ENCODE data around the gene FAAP20. TPM values are rescaled to one million over a fixed set of nuclear protein-coding genes. Genes with fewer than 3 reads are reported as not detected.
A peak's percentile ranks its signal among the peaks of the same experiment; 100 is the strongest.

FAAP20 gene
- total and polyA plus RNA-seq, 9 of the 15 experiments (the other 6 are each of a cell fraction or from before 2014, with no cell fraction given): 0.58 to 143 (median 9.9) TPM

GRCh38 chr1:2155147-2155598 is 39.4 kb downstream of the FAAP20 start (continued):
- TF ChIP-seq CREB1 (IDR thresholded peaks at IDR 0.05) (peak; percentile 33; the same call in 1 of the 2 replicates), CREB1 (CRISPR knock-in tag; IDR thresholded peaks at IDR 0.05) (peak; percentile 56), TAF1 (IDR thresholded peaks at IDR 0.05; ENCODE audit: control insufficient read depth, extremely low read depth, insufficient read depth, low read length, severe bottlenecking) (no peak), ZFPM2 (CRISPR knock-in tag; IDR thresholded peaks at IDR 0.05) (no peak), ZKSCAN3 (CRISPR knock-in tag; IDR thresholded peaks at IDR 0.05) (no peak), GTF2F1 (IDR thresholded peaks at IDR 0.05; ENCODE audit: low read depth, low read length) (no peak), ZNF507 (tag; conservative IDR thresholded peaks at IDR 0.05) (no peak), NEUROD1 (IDR thresholded peaks at IDR 0.05; ENCODE audit: borderline replicate concordance, low read depth, low read length, partially characterized antibody) (no peak), NCOR1 (IDR thresholded peaks at IDR 0.05) (no peak), SRF (CRISPR knock-in tag; IDR thresholded peaks at IDR 0.05) (no peak), ATF3 (IDR thresholded peaks at IDR 0.05) (peak; percentile 64), ATF3 (CRISPR knock-in tag; conservative IDR thresholded peaks at IDR 0.05) (no peak), ZNF551 (CRISPR knock-in tag; IDR thresholded peaks at IDR 0.05) (no peak), RBFOX2 (IDR thresholded peaks at IDR 0.05; ENCODE audit: low read depth, low read length) (no peak), OTX1 (CRISPR knock-in tag; IDR thresholded peaks at IDR 0.05) (no peak; the same call in 1 of the 2 replicates), HNRNPLL (IDR thresholded peaks at IDR 0.05; ENCODE audit: low read depth, low read length, poor library complexity, severe bottlenecking) (no peak), ZNF444 (CRISPR knock-in tag; IDR thresholded peaks at IDR 0.05) (no peak), CHD2 (IDR thresholded peaks at IDR 0.05; ENCODE audit: low read depth, low read length) (no peak), EP300 (IDR thresholded peaks at IDR 0.05; ENCODE audit: low read length) (no peak), MCM3 (IDR thresholded peaks at IDR 0.05) (no peak), ARID1B (IDR thresholded peaks at IDR 0.05) (no peak), HES1 (IDR thresholded peaks at IDR 0.05; ENCODE audit: low read depth) (no peak), ZC3H8 (IDR thresholded peaks at IDR 0.05) (no peak), FIP1L1 (IDR thresholded peaks at IDR 0.05; ENCODE audit: low read depth, low read length, poor library complexity, severe bottlenecking) (no peak), STAG1 (CRISPR knock-in tag; IDR thresholded peaks at IDR 0.05; ENCODE audit: borderline replicate concordance) (no peak)
- TF ChIP-seq, protein P1, sequence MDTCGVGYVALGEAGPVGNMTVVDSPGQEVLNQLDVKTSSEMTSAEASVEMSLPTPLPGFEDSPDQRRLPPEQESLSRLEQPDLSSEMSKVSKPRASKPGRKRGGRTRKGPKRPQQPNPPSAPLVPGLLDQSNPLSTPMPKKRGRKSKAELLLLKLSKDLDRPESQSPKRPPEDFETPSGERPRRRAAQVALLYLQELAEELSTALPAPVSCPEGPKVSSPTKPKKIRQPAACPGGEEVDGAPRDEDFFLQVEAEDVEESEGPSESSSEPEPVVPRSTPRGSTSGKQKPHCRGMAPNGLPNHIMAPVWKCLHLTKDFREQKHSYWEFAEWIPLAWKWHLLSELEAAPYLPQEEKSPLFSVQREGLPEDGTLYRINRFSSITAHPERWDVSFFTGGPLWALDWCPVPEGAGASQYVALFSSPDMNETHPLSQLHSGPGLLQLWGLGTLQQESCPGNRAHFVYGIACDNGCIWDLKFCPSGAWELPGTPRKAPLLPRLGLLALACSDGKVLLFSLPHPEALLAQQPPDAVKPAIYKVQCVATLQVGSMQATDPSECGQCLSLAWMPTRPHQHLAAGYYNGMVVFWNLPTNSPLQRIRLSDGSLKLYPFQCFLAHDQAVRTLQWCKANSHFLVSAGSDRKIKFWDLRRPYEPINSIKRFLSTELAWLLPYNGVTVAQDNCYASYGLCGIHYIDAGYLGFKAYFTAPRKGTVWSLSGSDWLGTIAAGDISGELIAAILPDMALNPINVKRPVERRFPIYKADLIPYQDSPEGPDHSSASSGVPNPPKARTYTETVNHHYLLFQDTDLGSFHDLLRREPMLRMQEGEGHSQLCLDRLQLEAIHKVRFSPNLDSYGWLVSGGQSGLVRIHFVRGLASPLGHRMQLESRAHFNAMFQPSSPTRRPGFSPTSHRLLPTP (IDR thresholded peaks at IDR 0.05; ENCODE audit: borderline replicate concordance, extremely low read depth, insufficient read length): no peak
